K562 (cell line): Measurements from ENCODE around the gene IFT122. TPM values are rescaled to one million over a fixed set of nuclear protein-coding genes. Genes with fewer than 3 reads are reported as not detected.

Experiments
- polyA plus RNA-seq, 8 experiments: library from polyadenylated mRNA; depleted of rRNA in 4 of 8; stranded (reverse) in 5 of 8; unstranded in 3 of 8; fragments of >200 nt; fragmentation: Nextera tagmentation in 2 of 8; fragmentation: Illumina TruSeq in 1 of 8; extraction: Ambion mirVana in 2 of 8; extraction: Trizol in 1 of 8; gene quantifications; 2 replicates each; pipeline versions ENCODE4 v1.2.1 to v1.2.3, GENCODE V29; 2011 to 2014; ENCODE audit warnings: inconsistent platforms in 1 of 8, missing spikeins in 1 of 8
- total RNA-seq, 7 experiments: library from RNA; depleted of rRNA in 6 of 7; stranded (reverse); fragments of >200 nt in 6 of 7; fragmentation: Illumina TruSeq in 2 of 7; extraction: Trizol in 2 of 7; gene quantifications; 2 replicates each; pipeline versions ENCODE4 v1.2.1 to v1.2.3, GENCODE V29; 2011 to 2021; ENCODE audit warnings: low replicate concordance in 1 of 7
- TF ChIP-seq, protein P1 (sequence below), 2 experiments: fragments of 450-650 bp in 1 of 2; sonication (generic) in 1 of 2; formaldehyde crosslinking in 1 of 2; IDR thresholded peaks; 2 replicates each; pipeline versions ENCODE4 v1.7.1 to v1.9.0; 2016 to 2022; ENCODE audit warnings: inconsistent platforms in 1 of 2, mild to moderate bottlenecking in 1 of 2, missing genetic modification reagents in 1 of 2
- TF ChIP-seq, protein P2 (sequence below): sonication (generic); formaldehyde crosslinking; IDR thresholded peaks from 2 replicates; pipeline ENCODE4 v1.8.1; 2023; ENCODE audit warnings: mild to moderate bottlenecking, missing genetic modification reagents
- TF ChIP-seq, protein P3 (sequence below): sonication (generic); formaldehyde crosslinking; IDR thresholded peaks from 2 replicates; pipeline ENCODE4 v1.8.1; 2023; ENCODE audit warnings: mild to moderate bottlenecking, missing genetic modification reagents

Gene IFT122
- total and polyA plus RNA-seq, 9 of the 15 experiments (the other 6 are each of a cell fraction or from before 2014, with no cell fraction given): 2.4 to 11.5 (median 7.7) TPM

DNA sequence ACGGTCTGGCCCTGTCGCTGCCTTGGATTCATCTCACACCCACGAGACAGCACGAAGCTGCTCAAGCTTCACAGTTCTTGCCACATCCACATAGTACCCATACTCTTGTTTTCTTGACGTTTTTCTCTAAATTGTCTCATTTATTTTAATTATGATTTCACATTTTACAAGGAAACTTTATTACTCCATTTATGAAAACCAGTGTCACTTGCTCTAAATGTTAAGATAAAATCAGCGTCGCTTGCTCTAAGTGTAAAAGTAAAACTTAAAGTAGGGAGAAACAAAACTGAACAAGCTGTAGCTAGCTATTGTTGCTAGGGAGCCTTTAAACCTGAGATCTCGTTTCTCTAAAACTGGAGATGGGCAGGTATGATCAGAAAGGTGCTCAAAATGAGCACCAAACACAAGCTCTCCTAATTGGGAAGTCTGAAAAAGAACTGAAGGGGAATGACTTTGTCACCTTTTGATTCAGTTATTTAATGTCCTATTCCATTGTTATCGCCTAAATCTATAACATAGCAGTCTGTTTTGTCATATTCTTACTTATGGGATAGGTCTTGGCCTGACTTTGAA is 680 bp downstream of the IFT122 start (continued):
- TF ChIP-seq, protein P1, sequence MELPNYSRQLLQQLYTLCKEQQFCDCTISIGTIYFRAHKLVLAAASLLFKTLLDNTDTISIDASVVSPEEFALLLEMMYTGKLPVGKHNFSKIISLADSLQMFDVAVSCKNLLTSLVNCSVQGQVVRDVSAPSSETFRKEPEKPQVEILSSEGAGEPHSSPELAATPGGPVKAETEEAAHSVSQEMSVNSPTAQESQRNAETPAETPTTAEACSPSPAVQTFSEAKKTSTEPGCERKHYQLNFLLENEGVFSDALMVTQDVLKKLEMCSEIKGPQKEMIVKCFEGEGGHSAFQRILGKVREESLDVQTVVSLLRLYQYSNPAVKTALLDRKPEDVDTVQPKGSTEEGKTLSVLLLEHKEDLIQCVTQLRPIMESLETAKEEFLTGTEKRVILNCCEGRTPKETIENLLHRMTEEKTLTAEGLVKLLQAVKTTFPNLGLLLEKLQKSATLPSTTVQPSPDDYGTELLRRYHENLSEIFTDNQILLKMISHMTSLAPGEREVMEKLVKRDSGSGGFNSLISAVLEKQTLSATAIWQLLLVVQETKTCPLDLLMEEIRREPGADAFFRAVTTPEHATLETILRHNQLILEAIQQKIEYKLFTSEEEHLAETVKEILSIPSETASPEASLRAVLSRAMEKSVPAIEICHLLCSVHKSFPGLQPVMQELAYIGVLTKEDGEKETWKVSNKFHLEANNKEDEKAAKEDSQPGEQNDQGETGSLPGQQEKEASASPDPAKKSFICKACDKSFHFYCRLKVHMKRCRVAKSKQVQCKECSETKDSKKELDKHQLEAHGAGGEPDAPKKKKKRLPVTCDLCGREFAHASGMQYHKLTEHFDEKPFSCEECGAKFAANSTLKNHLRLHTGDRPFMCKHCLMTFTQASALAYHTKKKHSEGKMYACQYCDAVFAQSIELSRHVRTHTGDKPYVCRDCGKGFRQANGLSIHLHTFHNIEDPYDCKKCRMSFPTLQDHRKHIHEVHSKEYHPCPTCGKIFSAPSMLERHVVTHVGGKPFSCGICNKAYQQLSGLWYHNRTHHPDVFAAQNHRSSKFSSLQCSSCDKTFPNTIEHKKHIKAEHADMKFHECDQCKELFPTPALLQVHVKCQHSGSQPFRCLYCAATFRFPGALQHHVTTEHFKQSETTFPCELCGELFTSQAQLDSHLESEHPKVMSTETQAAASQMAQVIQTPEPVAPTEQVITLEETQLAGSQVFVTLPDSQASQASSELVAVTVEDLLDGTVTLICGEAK (IDR thresholded peaks at IDR 0.05): peak; percentile 75
- TF ChIP-seq, protein P1 (CRISPR knock-in tag; IDR thresholded peaks at IDR 0.05): peak; percentile 67
- TF ChIP-seq, protein P2, sequence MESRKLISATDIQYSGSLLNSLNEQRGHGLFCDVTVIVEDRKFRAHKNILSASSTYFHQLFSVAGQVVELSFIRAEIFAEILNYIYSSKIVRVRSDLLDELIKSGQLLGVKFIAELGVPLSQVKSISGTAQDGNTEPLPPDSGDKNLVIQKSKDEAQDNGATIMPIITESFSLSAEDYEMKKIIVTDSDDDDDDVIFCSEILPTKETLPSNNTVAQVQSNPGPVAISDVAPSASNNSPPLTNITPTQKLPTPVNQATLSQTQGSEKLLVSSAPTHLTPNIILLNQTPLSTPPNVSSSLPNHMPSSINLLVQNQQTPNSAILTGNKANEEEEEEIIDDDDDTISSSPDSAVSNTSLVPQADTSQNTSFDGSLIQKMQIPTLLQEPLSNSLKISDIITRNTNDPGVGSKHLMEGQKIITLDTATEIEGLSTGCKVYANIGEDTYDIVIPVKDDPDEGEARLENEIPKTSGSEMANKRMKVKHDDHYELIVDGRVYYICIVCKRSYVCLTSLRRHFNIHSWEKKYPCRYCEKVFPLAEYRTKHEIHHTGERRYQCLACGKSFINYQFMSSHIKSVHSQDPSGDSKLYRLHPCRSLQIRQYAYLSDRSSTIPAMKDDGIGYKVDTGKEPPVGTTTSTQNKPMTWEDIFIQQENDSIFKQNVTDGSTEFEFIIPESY (CRISPR knock-in tag): 0 out of 2 replicates have a peak, but pooled peaks have one; percentile 20
- TF ChIP-seq, protein P3, sequence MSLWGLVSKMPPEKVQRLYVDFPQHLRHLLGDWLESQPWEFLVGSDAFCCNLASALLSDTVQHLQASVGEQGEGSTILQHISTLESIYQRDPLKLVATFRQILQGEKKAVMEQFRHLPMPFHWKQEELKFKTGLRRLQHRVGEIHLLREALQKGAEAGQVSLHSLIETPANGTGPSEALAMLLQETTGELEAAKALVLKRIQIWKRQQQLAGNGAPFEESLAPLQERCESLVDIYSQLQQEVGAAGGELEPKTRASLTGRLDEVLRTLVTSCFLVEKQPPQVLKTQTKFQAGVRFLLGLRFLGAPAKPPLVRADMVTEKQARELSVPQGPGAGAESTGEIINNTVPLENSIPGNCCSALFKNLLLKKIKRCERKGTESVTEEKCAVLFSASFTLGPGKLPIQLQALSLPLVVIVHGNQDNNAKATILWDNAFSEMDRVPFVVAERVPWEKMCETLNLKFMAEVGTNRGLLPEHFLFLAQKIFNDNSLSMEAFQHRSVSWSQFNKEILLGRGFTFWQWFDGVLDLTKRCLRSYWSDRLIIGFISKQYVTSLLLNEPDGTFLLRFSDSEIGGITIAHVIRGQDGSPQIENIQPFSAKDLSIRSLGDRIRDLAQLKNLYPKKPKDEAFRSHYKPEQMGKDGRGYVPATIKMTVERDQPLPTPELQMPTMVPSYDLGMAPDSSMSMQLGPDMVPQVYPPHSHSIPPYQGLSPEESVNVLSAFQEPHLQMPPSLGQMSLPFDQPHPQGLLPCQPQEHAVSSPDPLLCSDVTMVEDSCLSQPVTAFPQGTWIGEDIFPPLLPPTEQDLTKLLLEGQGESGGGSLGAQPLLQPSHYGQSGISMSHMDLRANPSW (CRISPR knock-in tag): no peak
